Measurements from ENCODE around the gene CNTN5.

Gene CNTN5

DNA sequence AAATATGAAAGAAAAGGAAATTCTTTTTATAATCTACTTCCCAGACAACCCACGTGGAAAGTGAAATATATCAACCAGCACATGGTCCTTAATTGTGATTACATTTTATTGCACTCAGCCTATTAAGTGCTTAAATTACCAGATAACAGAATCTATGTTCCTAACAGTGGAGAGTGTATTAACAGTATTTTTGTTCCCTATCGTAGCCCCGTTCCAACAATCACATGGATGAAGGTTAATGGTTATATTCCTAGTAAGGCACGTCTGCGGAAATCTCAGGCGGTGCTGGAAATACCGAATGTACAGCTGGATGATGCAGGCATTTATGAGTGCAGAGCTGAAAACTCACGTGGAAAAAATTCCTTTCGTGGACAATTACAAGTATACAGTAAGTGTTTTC is 1040.3 kb downstream of the CNTN5 start:
- TF ChIP-seq, protein P1, sequence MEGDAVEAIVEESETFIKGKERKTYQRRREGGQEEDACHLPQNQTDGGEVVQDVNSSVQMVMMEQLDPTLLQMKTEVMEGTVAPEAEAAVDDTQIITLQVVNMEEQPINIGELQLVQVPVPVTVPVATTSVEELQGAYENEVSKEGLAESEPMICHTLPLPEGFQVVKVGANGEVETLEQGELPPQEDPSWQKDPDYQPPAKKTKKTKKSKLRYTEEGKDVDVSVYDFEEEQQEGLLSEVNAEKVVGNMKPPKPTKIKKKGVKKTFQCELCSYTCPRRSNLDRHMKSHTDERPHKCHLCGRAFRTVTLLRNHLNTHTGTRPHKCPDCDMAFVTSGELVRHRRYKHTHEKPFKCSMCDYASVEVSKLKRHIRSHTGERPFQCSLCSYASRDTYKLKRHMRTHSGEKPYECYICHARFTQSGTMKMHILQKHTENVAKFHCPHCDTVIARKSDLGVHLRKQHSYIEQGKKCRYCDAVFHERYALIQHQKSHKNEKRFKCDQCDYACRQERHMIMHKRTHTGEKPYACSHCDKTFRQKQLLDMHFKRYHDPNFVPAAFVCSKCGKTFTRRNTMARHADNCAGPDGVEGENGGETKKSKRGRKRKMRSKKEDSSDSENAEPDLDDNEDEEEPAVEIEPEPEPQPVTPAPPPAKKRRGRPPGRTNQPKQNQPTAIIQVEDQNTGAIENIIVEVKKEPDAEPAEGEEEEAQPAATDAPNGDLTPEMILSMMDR (IDR thresholded peaks at IDR 0.05; ENCODE audit: insufficient read depth, missing control alignments) = no peak
- DNase-seq (ENCODE audit: insufficient read length, low spot score) = no peak
- FAIRE-seq = no peak

DNA sequence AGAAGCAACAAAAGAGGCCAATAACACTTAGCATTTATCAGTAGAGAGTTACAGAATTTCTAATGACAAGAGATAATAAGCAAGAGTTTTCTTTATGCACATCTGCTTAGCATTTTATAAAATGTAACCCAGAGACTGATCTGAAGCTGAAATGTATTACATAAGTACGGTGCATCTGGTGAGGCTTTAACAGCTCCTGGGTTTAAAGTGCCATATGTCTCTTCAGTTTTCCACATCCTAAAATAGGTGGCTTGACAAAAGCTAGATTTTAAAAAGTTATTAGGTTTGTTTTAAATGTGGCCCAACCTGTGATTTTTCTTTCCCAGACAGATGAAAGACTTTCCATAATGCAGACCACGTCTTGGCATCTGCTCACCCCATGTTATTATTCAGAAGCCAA is 1045.7 kb downstream of the CNTN5 start:
- TF ChIP-seq, protein P1 (IDR thresholded peaks at IDR 0.05; ENCODE audit: insufficient read depth, missing control alignments) = no peak
- no peak for DNase-seq (ENCODE audit: insufficient read length, low spot score)
- no peak for FAIRE-seq

DNA sequence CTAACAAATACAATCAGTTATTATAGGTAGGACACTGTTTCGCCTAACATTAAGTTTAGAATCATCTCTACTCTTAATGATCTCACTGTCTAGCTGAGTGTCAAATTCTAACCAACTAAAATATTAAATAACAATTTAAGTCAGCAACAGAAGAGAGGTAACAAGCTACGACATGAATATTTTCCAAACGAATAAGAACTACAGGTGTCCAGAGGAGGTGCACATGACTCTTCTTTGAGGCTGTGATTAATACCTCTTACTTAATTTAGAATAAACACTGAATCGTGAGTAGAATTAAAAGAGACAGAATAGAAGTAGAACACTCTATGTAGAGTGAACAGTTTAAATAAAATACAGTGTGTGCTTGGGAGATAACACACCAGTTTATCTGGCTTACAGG is 1047.4 kb downstream of the CNTN5 start:
- FAIRE-seq (no peak), DNase-seq (ENCODE audit: insufficient read length, low spot score) (no peak)
- TF ChIP-seq, protein P1 (IDR thresholded peaks at IDR 0.05; ENCODE audit: insufficient read depth, missing control alignments) = no peak

DNA sequence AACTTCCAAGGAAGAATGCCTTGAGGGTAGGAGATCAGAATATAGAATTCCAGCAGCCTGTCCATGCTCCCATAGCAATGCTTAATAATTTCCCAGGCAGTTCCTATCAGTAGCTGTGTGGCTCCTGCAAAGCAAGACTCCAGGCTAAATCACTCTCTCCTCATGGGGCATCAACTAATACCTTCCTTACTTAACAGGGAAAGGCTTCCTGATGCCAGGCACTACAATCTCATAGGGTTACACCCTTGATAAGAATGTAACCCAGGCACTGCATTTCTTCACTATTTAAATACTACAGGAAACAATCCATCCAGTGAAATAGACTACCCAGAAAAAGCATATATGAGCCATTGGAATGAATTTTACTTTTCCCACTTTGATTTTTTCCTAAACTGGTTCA is 1051.4 kb downstream of the CNTN5 start:
- TF ChIP-seq, protein P1 (IDR thresholded peaks at IDR 0.05; ENCODE audit: insufficient read depth, missing control alignments) = no peak
- FAIRE-seq = no peak

DNA sequence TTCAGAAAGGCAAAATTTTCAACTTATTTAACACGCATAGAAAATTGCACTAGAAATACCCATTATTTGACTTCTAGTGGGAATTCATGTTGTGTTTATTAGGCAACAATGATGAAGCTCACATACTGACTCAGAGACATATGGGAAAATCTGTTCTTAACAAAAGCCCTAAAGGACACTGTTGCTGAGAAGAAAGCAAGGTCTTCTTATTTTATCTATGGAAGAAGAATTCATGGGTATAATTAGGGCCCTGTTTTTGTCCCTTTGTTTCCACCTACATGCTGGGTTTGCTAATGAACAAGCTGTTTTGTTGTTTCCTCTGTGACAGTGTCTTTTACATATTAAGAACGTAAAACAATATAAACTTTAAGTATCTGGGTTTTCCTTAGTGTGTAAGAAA is 1059.6 kb downstream of the CNTN5 start:
- FAIRE-seq = peak; percentile 16
- TF ChIP-seq, protein P1 (IDR thresholded peaks at IDR 0.05; ENCODE audit: insufficient read depth, missing control alignments) = no peak
- DNase-seq (ENCODE audit: insufficient read length, low spot score) = no peak

More for the DNA sequence above, 1051.4 kb downstream of the CNTN5 start:
- no peak for DNase-seq (ENCODE audit: insufficient read length, low spot score)

DNA sequence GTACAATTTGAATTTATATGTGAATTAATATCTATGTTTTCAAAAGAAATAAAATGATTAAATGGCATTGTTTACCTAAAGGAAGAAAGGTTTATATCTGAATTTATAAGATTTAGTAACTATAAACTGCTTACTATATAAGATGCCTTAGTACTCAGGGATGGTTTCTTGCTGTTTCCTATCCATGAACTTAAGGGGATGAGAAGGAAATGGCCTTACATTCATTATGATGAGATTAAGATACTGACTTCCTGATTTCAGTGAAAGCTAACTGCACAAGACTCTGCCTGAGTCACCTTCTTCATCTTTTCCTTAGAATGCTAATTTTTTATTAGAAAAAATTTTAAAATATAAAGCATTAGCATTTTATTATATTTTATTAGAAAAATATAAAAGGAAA is 1060.1 kb downstream of the CNTN5 start:
- DNase-seq (ENCODE audit: insufficient read length, low spot score) (no peak), FAIRE-seq (no peak)
- TF ChIP-seq, protein P1 (IDR thresholded peaks at IDR 0.05; ENCODE audit: insufficient read depth, missing control alignments) = no peak

DNA sequence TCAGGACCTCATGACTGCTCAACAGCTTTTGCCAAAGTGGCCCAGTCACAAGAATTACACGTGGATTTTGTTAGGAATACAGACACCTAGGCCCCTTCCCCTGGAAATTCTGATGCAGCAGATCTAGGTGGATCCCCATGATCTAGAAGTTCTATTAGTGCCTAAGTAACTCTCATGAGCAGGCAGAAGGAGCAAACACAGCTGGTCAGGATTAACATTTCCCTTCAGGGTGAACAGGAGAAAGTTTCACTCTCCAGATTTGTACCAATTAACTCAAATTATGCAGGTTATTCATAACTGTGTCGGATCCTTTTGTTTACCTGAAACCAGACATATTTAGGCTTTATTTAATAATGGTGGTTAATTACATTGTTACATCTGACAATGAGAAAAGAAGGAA is 1072.9 kb downstream of the CNTN5 start:
- no peak for DNase-seq (ENCODE audit: insufficient read length, low spot score)
- TF ChIP-seq, protein P1 (IDR thresholded peaks at IDR 0.05; ENCODE audit: insufficient read depth, missing control alignments) = no peak
- no peak for FAIRE-seq
